PC-9 (cell line): ENCODE measurements around the gene NF1. TPM values are rescaled to one million over a fixed set of nuclear protein-coding genes. Genes with fewer than 3 reads are reported as not detected.

Source experiments
- BruUV-seq: library from RNA; stranded (reverse); fragments of 400-500 nt; replicated peaks from 2 replicates; lab custom pipeline; 2021; lab: Mats Ljungman, UMichigan
- CTCF ChIA-PET: fragments of 300-600 bp; sonication (Branson Sonifier 250); formaldehyde crosslinking; loops from one replicate; lab custom pipeline; 2022; ENCODE audit warnings: antibody characterized with exemption; lab: Charles Lee
- POLR2A ChIA-PET: fragments of 300-600 bp; sonication (Branson Sonifier 250); formaldehyde crosslinking; loops from one replicate; lab custom pipeline; 2022; ENCODE audit warnings: antibody characterized with exemption; ENCODE audit not compliant: unreplicated experiment; lab: Charles Lee
- DNase-seq, 2 experiments: peaks; one replicate each; pipeline versions ENCODE4 v3.0.0 to v3.0.0-alpha.2; 2015 to 2022; ENCODE audit warnings: mixed read lengths in 1 of 2
- H2AFZ ChIP-seq: fragments of 200-600 bp; sonication (generic); 2 replicates; pipeline ENCODE4 v1.8.1; 2017; ENCODE audit warnings: antibody characterized with exemption
- H3F3A ChIP-seq: fragments of 200-600 bp; sonication (generic); 2 replicates; pipeline ENCODE4 v1.8.1; 2017; ENCODE audit warnings: antibody characterized with exemption, mild to moderate bottlenecking, low read depth; ENCODE audit not compliant: insufficient read depth
- H3K27ac ChIP-seq: fragments of 200-600 bp; sonication (generic); 2 replicates; pipeline ENCODE4 v1.6.1; 2016; ENCODE audit warnings: mixed run types
- H3K27me3 ChIP-seq: fragments of 200-600 bp; sonication (generic); 2 replicates; pipeline ENCODE4 v1.6.1; 2016; ENCODE audit warnings: low read depth, mixed run types; ENCODE audit not compliant: insufficient read depth
- H3K36me3 ChIP-seq: fragments of 200-600 bp; sonication (generic); 2 replicates; pipeline ENCODE4 v1.6.1; 2016; ENCODE audit warnings: low read depth, mixed run types
- H3K4me1 ChIP-seq: fragments of 200-600 bp; sonication (generic); replicated peaks from 2 replicates; pipeline ENCODE4 v1.6.1; 2016; ENCODE audit warnings: mixed run types; ENCODE audit not compliant: insufficient read depth
- H3K4me2 ChIP-seq: fragments of 200-600 bp; sonication (generic); 2 replicates; pipeline ENCODE4 v1.6.1; 2017; ENCODE audit warnings: mixed run types
- H3K4me3 ChIP-seq: fragments of 200-600 bp; sonication (generic); 2 replicates; pipeline ENCODE4 v1.6.1; 2016; ENCODE audit warnings: mixed run types
- H3K79me2 ChIP-seq: fragments of 200-600 bp; sonication (generic); 2 replicates; pipeline ENCODE4 v1.6.1; 2017; ENCODE audit warnings: low read depth, mixed run types
- H3K9me2 ChIP-seq: fragments of 200-600 bp; sonication (generic); 2 replicates; pipeline ENCODE4 v1.8.1; 2017; ENCODE audit warnings: mild to moderate bottlenecking; ENCODE audit not compliant: insufficient read depth
- H3K9me3 ChIP-seq: fragments of 200-600 bp; sonication (generic); 2 replicates; pipeline ENCODE4 v1.8.1; 2016; ENCODE audit warnings: low read depth; ENCODE audit not compliant: insufficient read depth
- H4K20me1 ChIP-seq: fragments of 200-600 bp; sonication (generic); 2 replicates; pipeline ENCODE4 v1.8.1; 2017; ENCODE audit not compliant: insufficient read depth
- EZH2 ChIP-seq: fragments of 200-600 bp; sonication (generic); IDR thresholded peaks from 2 replicates; pipeline ENCODE4 v1.8.0; 2017; ENCODE audit warnings: antibody characterized with exemption, low read depth
- intact Hi-C: fragments of 100-400 bp; cut with micrococcal nuclease; formaldehyde crosslinking; loops from one replicate; pipeline ENCODE4 v1.10.0; 2022; ENCODE audit not compliant: unreplicated experiment
- total RNA-seq: library from RNA; stranded (reverse); gene quantifications from 2 replicates; pipeline ENCODE4 v1.2.3, GENCODE V29; 2021
- TF ChIP-seq, protein P1 (sequence below): fragments of 200-600 bp; sonication (generic); conservative IDR thresholded peaks from 2 replicates; pipeline ENCODE4 v1.6.1; 2017; ENCODE audit warnings: mixed run types, antibody characterized with exemption, mild to moderate bottlenecking, moderate library complexity

The NF1 gene
- total RNA-seq, 1 experiment from 2014 or later = 61.0 TPM

DNA sequence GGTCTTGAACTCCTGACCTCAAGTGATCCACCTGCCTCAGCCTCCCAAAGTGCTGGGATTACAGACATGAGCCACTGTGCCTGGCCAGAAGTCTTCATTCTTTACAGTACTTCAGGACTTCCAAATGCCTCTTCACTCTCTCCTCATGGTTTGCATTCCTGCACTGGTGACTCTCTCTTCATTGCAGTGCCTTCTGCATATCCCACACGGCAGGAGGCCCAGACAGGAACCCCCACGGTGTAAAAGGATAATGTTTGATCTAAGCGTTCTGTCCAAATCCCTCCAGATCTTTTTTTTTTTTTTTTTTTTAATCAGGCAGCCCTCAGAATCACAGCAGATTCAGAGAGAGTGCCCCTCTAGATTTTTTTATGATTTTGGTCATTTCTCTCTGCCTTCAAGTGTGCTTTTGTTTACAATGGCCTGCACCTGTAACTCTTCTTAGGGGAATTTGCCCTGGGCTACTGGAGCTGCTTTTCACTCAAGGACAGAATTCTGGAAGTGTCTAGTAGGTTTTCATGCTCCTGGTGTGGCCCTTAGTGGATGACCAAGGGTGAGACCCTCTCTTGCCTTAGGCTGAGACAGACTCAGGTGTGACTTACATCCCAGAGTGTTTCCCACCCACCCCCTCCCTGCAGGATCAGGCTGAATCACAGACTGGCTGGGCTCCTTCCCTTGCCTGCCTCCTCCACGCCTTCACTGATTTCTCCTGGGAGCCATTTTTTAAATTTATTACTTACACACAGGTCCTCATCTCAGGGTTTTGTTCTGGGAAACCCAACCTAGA lies 19.8 kb upstream of the NF1 start:
- intact Hi-C loops = no loop called here

DNA sequence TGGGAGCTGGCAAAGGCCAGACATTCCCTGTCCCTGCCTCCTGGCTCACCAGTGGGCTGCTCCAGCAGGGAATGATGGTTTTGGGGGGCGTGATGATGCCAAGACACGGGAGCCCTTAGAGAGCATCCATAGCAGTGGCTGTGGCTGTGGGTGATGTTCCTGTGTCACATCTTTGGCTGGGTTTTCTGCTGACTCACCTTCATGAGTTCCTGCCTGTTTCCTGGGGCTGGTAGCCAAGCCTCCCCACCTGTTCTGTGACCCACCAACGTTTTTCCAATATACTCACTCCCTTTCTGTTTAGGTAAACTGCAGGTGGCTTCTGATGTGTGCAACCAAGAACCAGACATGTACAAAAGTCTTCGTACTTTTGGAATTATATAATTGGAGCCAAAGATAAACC lies 16.5 kb upstream of the NF1 start:
- intact Hi-C loops = no loop called here

More for the DNA sequence above, 19.8 kb upstream of the NF1 start:
- ChIA-PET CTCF (no interaction called here), POLR2A (no interaction called here)
- DNase-seq = peak; percentile 32 to 69
- Histone ChIP-seq H3K4me1 (peaks cover 39% of the 10 kb centered on the region), H3K4me2 (0 out of 2 replicates have a peak overlapping the region, but pooled peaks have one; percentile 6), H3K79me2 (no peaks in the 10 kb centered on the region), H2AFZ (no peak overlapping the region), H3K27me3 (no peaks in the 10 kb centered on the region), H3K36me3 (no peaks in the 10 kb centered on the region), H3K27ac (peak overlapping the region; percentile 1; the same call in 1 of the 2 replicates), H4K20me1 (no peaks in the 10 kb centered on the region), H3F3A (peaks cover 26% of the 10 kb centered on the region), H3K4me3 (no peak overlapping the region), H3K9me3 (no peaks in the 10 kb centered on the region), H3K9me2 (no peaks in the 10 kb centered on the region)
- no TSS peak for BruUV-seq
- TF ChIP-seq EZH2 = no peak
- TF ChIP-seq, protein P1, sequence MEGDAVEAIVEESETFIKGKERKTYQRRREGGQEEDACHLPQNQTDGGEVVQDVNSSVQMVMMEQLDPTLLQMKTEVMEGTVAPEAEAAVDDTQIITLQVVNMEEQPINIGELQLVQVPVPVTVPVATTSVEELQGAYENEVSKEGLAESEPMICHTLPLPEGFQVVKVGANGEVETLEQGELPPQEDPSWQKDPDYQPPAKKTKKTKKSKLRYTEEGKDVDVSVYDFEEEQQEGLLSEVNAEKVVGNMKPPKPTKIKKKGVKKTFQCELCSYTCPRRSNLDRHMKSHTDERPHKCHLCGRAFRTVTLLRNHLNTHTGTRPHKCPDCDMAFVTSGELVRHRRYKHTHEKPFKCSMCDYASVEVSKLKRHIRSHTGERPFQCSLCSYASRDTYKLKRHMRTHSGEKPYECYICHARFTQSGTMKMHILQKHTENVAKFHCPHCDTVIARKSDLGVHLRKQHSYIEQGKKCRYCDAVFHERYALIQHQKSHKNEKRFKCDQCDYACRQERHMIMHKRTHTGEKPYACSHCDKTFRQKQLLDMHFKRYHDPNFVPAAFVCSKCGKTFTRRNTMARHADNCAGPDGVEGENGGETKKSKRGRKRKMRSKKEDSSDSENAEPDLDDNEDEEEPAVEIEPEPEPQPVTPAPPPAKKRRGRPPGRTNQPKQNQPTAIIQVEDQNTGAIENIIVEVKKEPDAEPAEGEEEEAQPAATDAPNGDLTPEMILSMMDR = no peak

DNA sequence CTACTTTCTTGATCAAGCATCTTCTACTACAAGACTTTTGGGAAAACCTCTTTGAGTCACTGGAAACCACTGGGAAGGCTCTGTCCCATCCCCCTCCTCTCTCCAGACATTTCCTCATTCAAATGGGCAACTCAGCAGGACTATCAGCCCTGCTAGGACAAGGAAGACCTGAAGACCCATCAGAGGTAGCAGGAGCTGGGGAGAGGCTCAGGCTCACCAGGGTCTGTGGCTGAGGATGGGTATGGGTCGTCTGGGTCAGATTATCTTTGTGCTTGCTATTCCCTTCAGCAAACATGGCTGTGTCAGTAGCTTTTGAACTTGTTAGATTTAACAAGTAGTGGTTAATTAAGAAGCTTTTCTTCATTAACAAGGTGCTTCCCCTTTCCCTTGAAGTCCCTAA lies 15.0 kb upstream of the NF1 start:
- no peak overlapping the region for H3K27ac ChIP-seq
- no peak for TF ChIP-seq EZH2
- TF ChIP-seq, protein P1 = no peak
- H3K4me3 ChIP-seq = no peak overlapping the region
- H3F3A ChIP-seq = peaks cover 11% of the 10 kb centered on the region
- no peaks in the 10 kb centered on the region for H3K9me3 ChIP-seq
- intact Hi-C loops = no loop called here
- POLR2A ChIA-PET = no interaction called here
- H3K27me3 ChIP-seq = no peaks in the 10 kb centered on the region
- no peaks in the 10 kb centered on the region for H3K9me2 ChIP-seq
- no peak for DNase-seq
- CTCF ChIA-PET = no interaction called here
- no TSS peak for BruUV-seq
- H3K36me3 ChIP-seq = no peaks in the 10 kb centered on the region
- no peaks in the 10 kb centered on the region for H4K20me1 ChIP-seq
- H3K4me1 ChIP-seq = peaks cover 13% of the 10 kb centered on the region
- no peaks in the 10 kb centered on the region for H3K79me2 ChIP-seq
- H2AFZ ChIP-seq = no peak overlapping the region
- no peak overlapping the region for H3K4me2 ChIP-seq

More for the DNA sequence above, 16.5 kb upstream of the NF1 start:
- Histone ChIP-seq H4K20me1 (no peaks in the 10 kb centered on the region), H2AFZ (no peak overlapping the region), H3F3A (peaks cover 18% of the 10 kb centered on the region), H3K36me3 (no peaks in the 10 kb centered on the region), H3K9me3 (no peaks in the 10 kb centered on the region), H3K4me3 (no peak overlapping the region), H3K9me2 (no peaks in the 10 kb centered on the region), H3K79me2 (no peaks in the 10 kb centered on the region), H3K4me2 (no peak overlapping the region), H3K27me3 (no peaks in the 10 kb centered on the region), H3K27ac (no peak overlapping the region), H3K4me1 (peaks cover 19% of the 10 kb centered on the region)
- BruUV-seq = no TSS peak
- TF ChIP-seq EZH2 = no peak
- TF ChIP-seq, protein P1 = no peak
- ChIA-PET POLR2A (no interaction called here), CTCF (no interaction called here)
- no peak for DNase-seq
